GM10847 (cell line): ENCODE data around the gene ZNF594.

Experiments
- POLR2A ChIP-seq: IDR thresholded peaks from 2 replicates; pipeline ENCODE4 v1.6.1; 2011; ENCODE audit not compliant: insufficient read length; ENCODE audit errors: extremely low read depth

Gene ZNF594

GRCh38 chr17:5191541-5192417 lies at the start of gene ZNF594:
Gene ZNF594 (minus strand): TSS chr17:5191868. CDS start chr17:5184256, 7,612 bp downstream.
- TF ChIP-seq POLR2A: peak; percentile 91

- TF ChIP-seq POLR2A: no peak
Observed at GRCh38 chr17:5238333-5238732, 46.7 kb upstream of the ZNF594 start.

GRCh38 chr17:5237541-5238016 lies 45.9 kb upstream of the ZNF594 start:
- TF ChIP-seq POLR2A: no peak

- no peak for TF ChIP-seq POLR2A
Observed at GRCh38 chr17:5236938-5237540, 45.4 kb upstream of the ZNF594 start.

GRCh38 chr17:5234645-5235576 lies 43.2 kb upstream of the ZNF594 start, which contains the start of gene SCIMP:
Gene SCIMP (minus strand): TSS chr17:5234860. CDS start chr17:5234755, 105 bp downstream.
- TF ChIP-seq POLR2A: peak; percentile 64

- no peak for TF ChIP-seq POLR2A
Observed at GRCh38 chr17:5226940-5227878, 35.5 kb upstream of the ZNF594 start.

GRCh38 chr17:5225668-5226457 lies 34.2 kb upstream of the ZNF594 start:
- no peak for TF ChIP-seq POLR2A

- TF ChIP-seq POLR2A: no peak
Observed at GRCh38 chr17:5220074-5220473, 28.4 kb upstream of the ZNF594 start.

GRCh38 chr17:5219536-5219935 lies 27.9 kb upstream of the ZNF594 start:
- no peak for TF ChIP-seq POLR2A

- no peak for TF ChIP-seq POLR2A
Observed at GRCh38 chr17:5211458-5211857, 19.8 kb upstream of the ZNF594 start.

- no peak for TF ChIP-seq POLR2A
Observed at GRCh38 chr17:5210614-5211252, 19.1 kb upstream of the ZNF594 start.

GRCh38 chr17:5210091-5210490 lies 18.4 kb upstream of the ZNF594 start:
- no peak for TF ChIP-seq POLR2A

GRCh38 chr17:5209396-5209795 lies 17.7 kb upstream of the ZNF594 start:
- no peak for TF ChIP-seq POLR2A
